SK-N-SH treated with all-trans-retinoic acid at 6 μM for 48 hours (cell line): ENCODE results near the gene AATF.

Experiments used
- ISL1 ChIP-seq: fragments of 250-450 bp; sonication (Bioruptor Pico); IDR thresholded peaks from 2 replicates; pipeline ENCODE4 v2.1.2; 2022; ENCODE audit warnings: mild to moderate bottlenecking, moderate library complexity
- RARB ChIP-seq: fragments of 250-450 bp; sonication (Bioruptor Pico); IDR thresholded peaks from 2 replicates; pipeline ENCODE4 v1.8.0; 2021; ENCODE audit warnings: mild to moderate bottlenecking, moderate library complexity

DNA sequence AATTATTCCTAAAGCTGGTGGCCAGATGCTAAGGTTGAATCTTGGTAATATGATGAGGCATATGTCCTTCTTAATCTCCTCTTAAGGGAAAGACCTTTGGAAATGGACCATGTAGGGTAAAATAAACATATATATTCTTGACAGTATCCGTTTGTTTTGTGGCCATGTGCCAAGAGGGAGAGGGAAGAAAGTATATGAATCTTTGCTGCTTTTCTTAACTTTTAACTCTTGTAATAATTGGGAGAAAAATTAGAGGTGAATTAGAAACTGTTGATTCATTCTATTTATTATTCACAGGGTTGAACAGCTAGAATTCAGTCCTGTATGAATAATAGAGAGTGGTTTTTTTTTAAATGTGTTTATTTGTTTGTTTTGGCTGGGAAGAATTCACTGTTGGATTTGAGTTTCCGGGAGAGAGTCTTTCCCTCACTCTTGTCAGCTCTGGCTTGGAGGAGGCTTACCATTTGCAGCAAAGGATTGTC, 31.6 kb downstream of the AATF start:
- TF ChIP-seq ISL1 (CRISPR knock-in tag), result no peak
- TF ChIP-seq RARB, result no peak
